ENCODE data around the gene IGFLR1. TPM values are rescaled to one million over a fixed set of nuclear protein-coding genes. Genes with fewer than 3 reads are reported as not detected.

IGFLR1 gene
- total and polyA plus RNA-seq, 2 of the 8 experiments (the other 6 are each of a cell fraction or from before 2014, with no cell fraction given): 8.4 to 28.9 TPM

GRCh38 chr19:35746087-35746462, 3.8 kb upstream of the IGFLR1 start (continued):
- TF ChIP-seq EGR1 (IDR thresholded peaks at IDR 0.05; ENCODE audit: borderline replicate concordance, low read depth, low read length): no peak
- TF ChIP-seq SAP30 (IDR thresholded peaks at IDR 0.05; ENCODE audit: insufficient read depth, insufficient replicate concordance, low read length): no peak

Data from H1 (cell line).